Neural cell (in vitro differentiated cells): ENCODE measurements around the gene MASP2. TPM values are rescaled to one million over a fixed set of nuclear protein-coding genes. Genes with fewer than 3 reads are reported as not detected.
"Not testable (repeated sequence)": the region's sequence is repeated elsewhere in the genome, so short reads cannot be mapped to it uniquely, and the experiment has no call there.

ENCODE experiments used
- H2AFZ ChIP-seq: fragments of 200-600, 300-800 bp; sonication (generic), shearing (Covaris generic); 2 replicates; pipeline ENCODE4 v1.6.0; 2014; ENCODE audit warnings: low read depth, mild to moderate bottlenecking, antibody characterized with exemption, low read length, moderate library complexity
- H3F3A ChIP-seq: fragments of 200-600 bp; shearing (Covaris generic); 2 replicates; pipeline ENCODE4 v1.6.1; 2016; ENCODE audit warnings: mild to moderate bottlenecking, moderate library complexity, mixed read lengths, antibody characterized with exemption, low read length; ENCODE audit not compliant: insufficient read depth, poor library complexity, severe bottlenecking
- H3K27ac ChIP-seq: fragments of 200-600, 300-800 bp; sonication (generic), shearing (Covaris generic); 2 replicates; pipeline ENCODE4 v1.5.1; 2014; ENCODE audit warnings: mild to moderate bottlenecking, low read length, moderate library complexity
- H3K27me3 ChIP-seq: fragments of 300-800, 200-600 bp; sonication (generic), shearing (Covaris generic); 2 replicates; pipeline ENCODE4 v1.6.0; 2014; ENCODE audit warnings: mild to moderate bottlenecking, low read depth, low read length, moderate library complexity; ENCODE audit not compliant: insufficient read depth
- H3K36me3 ChIP-seq: fragments of 300-800, 200-600 bp; sonication (generic), shearing (Covaris generic); 2 replicates; pipeline ENCODE4 v1.5.1; 2014; ENCODE audit warnings: mild to moderate bottlenecking, antibody characterized with exemption, low read length, moderate library complexity; ENCODE audit not compliant: insufficient read depth
- H3K4me2 ChIP-seq: fragments of 300-800, 200-600 bp; sonication (generic), shearing (Covaris generic); 2 replicates; pipeline ENCODE4 v1.6.0; 2014; ENCODE audit warnings: mild to moderate bottlenecking, low read length
- H3K4me3 ChIP-seq: fragments of 300-800, 200-600 bp; sonication (generic), shearing (Covaris generic); 2 replicates; pipeline ENCODE4 v1.5.1; 2014; ENCODE audit warnings: mild to moderate bottlenecking, low read length, moderate library complexity
- H3K79me2 ChIP-seq: fragments of 200-600 bp; shearing (Covaris generic); replicated peaks from 2 replicates; pipeline ENCODE4 v1.6.0; 2014; ENCODE audit warnings: mild to moderate bottlenecking, low read length, moderate library complexity; ENCODE audit not compliant: insufficient read depth
- H3K9ac ChIP-seq: fragments of 300-800, 200-600 bp; sonication (generic), shearing (Covaris generic); 2 replicates; pipeline ENCODE4 v1.6.1; 2016; ENCODE audit warnings: mild to moderate bottlenecking, low read length, mixed read lengths
- H3K9me2 ChIP-seq: fragments of 200-600 bp; shearing (Covaris generic); 2 replicates; pipeline ENCODE4 v1.6.1; 2016; ENCODE audit warnings: mild to moderate bottlenecking, low read length, mixed read lengths; ENCODE audit not compliant: insufficient read depth
- H3K9me3 ChIP-seq: fragments of 200-600, 300-800 bp; sonication (generic), shearing (Covaris generic); 2 replicates; pipeline ENCODE4 v1.6.1; 2016; ENCODE audit warnings: mild to moderate bottlenecking, mixed run types, low read length, moderate library complexity, mixed read lengths
- H4K20me1 ChIP-seq: fragments of 200-600 bp; shearing (Covaris generic); 2 replicates; pipeline ENCODE4 v1.6.1; 2016; ENCODE audit warnings: mild to moderate bottlenecking, mixed run types; ENCODE audit not compliant: insufficient read depth
- CTCF ChIP-seq: fragments of 450-650 bp; IDR thresholded peaks from 2 replicates; pipeline ENCODE4 v1.5.1; 2014; ENCODE audit warnings: antibody characterized with exemption, mild to moderate bottlenecking, moderate library complexity; ENCODE audit not compliant: poor library complexity, severe bottlenecking
- EP300 ChIP-seq: fragments of 450-650 bp; conservative IDR thresholded peaks from 2 replicates; pipeline ENCODE4 v1.6.1; 2014; ENCODE audit warnings: antibody characterized with exemption, mild to moderate bottlenecking, moderate library complexity; ENCODE audit not compliant: poor library complexity, severe bottlenecking
- EZH2 ChIP-seq: fragments of 200-600, 300-800 bp; shearing (Covaris generic), sonication (generic); IDR thresholded peaks from 2 replicates; pipeline ENCODE4 v1.6.1; 2014; ENCODE audit warnings: antibody characterized with exemption, low read length, borderline replicate concordance, mild to moderate bottlenecking; ENCODE audit not compliant: insufficient read depth, poor library complexity, severe bottlenecking
- POLR2AphosphoS5 ChIP-seq: IDR thresholded peaks from 2 replicates; pipeline ENCODE4 v1.6.1; 2012
- REST ChIP-seq: IDR thresholded peaks from 2 replicates; pipeline ENCODE4 v1.6.1; 2012; ENCODE audit warnings: borderline replicate concordance
- SMC3 ChIP-seq: fragments of 450-650 bp; conservative IDR thresholded peaks from 2 replicates; pipeline ENCODE4 v1.6.1; 2014; ENCODE audit warnings: antibody characterized with exemption, mild to moderate bottlenecking, moderate library complexity; ENCODE audit not compliant: poor library complexity
- TAF1 ChIP-seq: IDR thresholded peaks from 2 replicates; pipeline ENCODE4 v1.6.1; 2012; ENCODE audit warnings: low read depth
- polyA plus RNA-seq: library from polyadenylated mRNA; depleted of rRNA; stranded (reverse); fragments of >200 nt; gene quantifications from 2 replicates; pipeline ENCODE4 v1.2.3, GENCODE V29; 2014

Gene MASP2
- polyA plus RNA-seq, 1 donor from 2014 or later, result not detected

- Histone ChIP-seq H3K4me2 (no peak overlapping the region), H3K9me3 (no peaks in the 10 kb centered on the region), H3K36me3 (peaks cover 8% of the 10 kb centered on the region), H2AFZ (no peak overlapping the region), H3F3A (no peaks in the 10 kb centered on the region), H4K20me1 (peaks cover 8% of the 10 kb centered on the region), H3K9me2 (no peaks in the 10 kb centered on the region), H3K27me3 (no peaks in the 10 kb centered on the region), H3K79me2 (peaks cover 7% of the 10 kb centered on the region), H3K9ac (no peak overlapping the region), H3K27ac (no peak overlapping the region), H3K4me3 (no peak overlapping the region)
- TF ChIP-seq POLR2AphosphoS5 (no peak), EP300 (no peak)
Observed at GRCh38 chr1:11019971-11020370, 27.1 kb downstream of the MASP2 start.

GRCh38 chr1:11019358-11019757, 27.7 kb downstream of the MASP2 start:
- not testable (repeated sequence) for H2AFZ ChIP-seq, H3K4me2 ChIP-seq, H3F3A ChIP-seq, H3K79me2 ChIP-seq, H3K9me2 ChIP-seq, H4K20me1 ChIP-seq, H3K27me3 ChIP-seq, H3K9ac ChIP-seq, H3K27ac ChIP-seq, H3K9me3 ChIP-seq, H3K4me3 ChIP-seq, H3K36me3 ChIP-seq

- Histone ChIP-seq H3K27ac (peak overlapping the region; percentile 92), H4K20me1 (no peaks in the 10 kb centered on the region), H3K79me2 (peaks cover 22% of the 10 kb centered on the region), H3K9me3 (no peaks in the 10 kb centered on the region), H3K9me2 (no peaks in the 10 kb centered on the region), H3K9ac (peak overlapping the region; percentile 97), H3K27me3 (no peaks in the 10 kb centered on the region), H3F3A (no peaks in the 10 kb centered on the region), H3K4me3 (peak overlapping the region; percentile 93), H2AFZ (peak overlapping the region; percentile 91), H3K4me2 (peak overlapping the region; percentile 90), H3K36me3 (no peaks in the 10 kb centered on the region)
- TF ChIP-seq EZH2 (no peak), SMC3 (no peak), REST (no peak), EP300 (no peak), CTCF (no peak), TAF1 (no peak)
Observed at GRCh38 chr1:11013160-11013531, 33.9 kb downstream of the MASP2 start.
